ENCODE measurements around the gene EGR2.

Gene EGR2

GRCh38 chr10:62764011-62764410 lies 52.2 kb downstream of the EGR2 start:
- Histone ChIP-seq H3K27me3 (ENCODE audit: insufficient read depth, low read length, poor library complexity) (no peaks in the 10 kb centered on the region), H3K4me1 (ENCODE audit: insufficient read depth, low read length) (no peaks in the 10 kb centered on the region), H3K9ac (ENCODE audit: low read depth, low read length) (no peak overlapping the region), H3K4me3 (ENCODE audit: low read depth in 1 of 2, low read length in 2 of 2) (no peak overlapping the region), H3K79me2 (ENCODE audit: insufficient read depth, low read length) (no peaks in the 10 kb centered on the region), H4K20me1 (ENCODE audit: insufficient read depth, low read length) (no peaks in the 10 kb centered on the region), H3K4me2 (ENCODE audit: insufficient read depth, low read length) (no peak overlapping the region), H2AFZ (ENCODE audit: low read depth, low read length) (no peak overlapping the region), H3K9me3 (ENCODE audit: insufficient read depth, low read length, severe bottlenecking) (no peaks in the 10 kb centered on the region), H3K27ac (ENCODE audit: low read length) (no peak overlapping the region), H3K36me3 (ENCODE audit: insufficient read depth, low read length) (no peaks in the 10 kb centered on the region)
- DNase-seq (no peak), ATAC-seq (ENCODE audit: insufficient read depth, low read depth) (no peak)
- TF ChIP-seq EZH2 (IDR thresholded peaks at IDR 0.05; ENCODE audit: borderline replicate concordance, low read depth, low read length, severe bottlenecking) (no peak), CTCF (IDR thresholded peaks at IDR 0.05; ENCODE audit: borderline replicate concordance, extremely low read depth, low read length, poor library complexity, severe bottlenecking) (no peak)

- DNase-seq = no peak
- H4K20me1 ChIP-seq (ENCODE audit: insufficient read depth, low read length) = no peaks in the 10 kb centered on the region
- no peak overlapping the region for H3K4me3 ChIP-seq (ENCODE audit: low read depth in 1 of 2, low read length in 2 of 2)
- H3K36me3 ChIP-seq (ENCODE audit: insufficient read depth, low read length) = no peaks in the 10 kb centered on the region
- H2AFZ ChIP-seq (ENCODE audit: low read depth, low read length) = no peak overlapping the region
- H3K4me1 ChIP-seq (ENCODE audit: insufficient read depth, low read length) = no peaks in the 10 kb centered on the region
- no peak overlapping the region for H3K27ac ChIP-seq (ENCODE audit: low read length)
- ATAC-seq (ENCODE audit: insufficient read depth, low read depth) = no peak
- no peak for TF ChIP-seq CTCF (IDR thresholded peaks at IDR 0.05; ENCODE audit: borderline replicate concordance, extremely low read depth, low read length, poor library complexity, severe bottlenecking)
- no peak for TF ChIP-seq EZH2 (IDR thresholded peaks at IDR 0.05; ENCODE audit: borderline replicate concordance, low read depth, low read length, severe bottlenecking)
- H3K4me2 ChIP-seq (ENCODE audit: insufficient read depth, low read length) = no peak overlapping the region
- no peak overlapping the region for H3K9ac ChIP-seq (ENCODE audit: low read depth, low read length)
- H3K27me3 ChIP-seq (ENCODE audit: insufficient read depth, low read length, poor library complexity) = no peaks in the 10 kb centered on the region
- no peaks in the 10 kb centered on the region for H3K9me3 ChIP-seq (ENCODE audit: insufficient read depth, low read length, severe bottlenecking)
- H3K79me2 ChIP-seq (ENCODE audit: insufficient read depth, low read length) = no peaks in the 10 kb centered on the region
Measured at GRCh38 chr10:62763155-62763554, 53.0 kb downstream of the EGR2 start.
